ENCODE measurements around the gene KLK7.
"Not testable (repeated sequence)": the region's sequence is repeated elsewhere in the genome, so short reads cannot be mapped to it uniquely, and the experiment has no call there.

The KLK7 gene

DNA sequence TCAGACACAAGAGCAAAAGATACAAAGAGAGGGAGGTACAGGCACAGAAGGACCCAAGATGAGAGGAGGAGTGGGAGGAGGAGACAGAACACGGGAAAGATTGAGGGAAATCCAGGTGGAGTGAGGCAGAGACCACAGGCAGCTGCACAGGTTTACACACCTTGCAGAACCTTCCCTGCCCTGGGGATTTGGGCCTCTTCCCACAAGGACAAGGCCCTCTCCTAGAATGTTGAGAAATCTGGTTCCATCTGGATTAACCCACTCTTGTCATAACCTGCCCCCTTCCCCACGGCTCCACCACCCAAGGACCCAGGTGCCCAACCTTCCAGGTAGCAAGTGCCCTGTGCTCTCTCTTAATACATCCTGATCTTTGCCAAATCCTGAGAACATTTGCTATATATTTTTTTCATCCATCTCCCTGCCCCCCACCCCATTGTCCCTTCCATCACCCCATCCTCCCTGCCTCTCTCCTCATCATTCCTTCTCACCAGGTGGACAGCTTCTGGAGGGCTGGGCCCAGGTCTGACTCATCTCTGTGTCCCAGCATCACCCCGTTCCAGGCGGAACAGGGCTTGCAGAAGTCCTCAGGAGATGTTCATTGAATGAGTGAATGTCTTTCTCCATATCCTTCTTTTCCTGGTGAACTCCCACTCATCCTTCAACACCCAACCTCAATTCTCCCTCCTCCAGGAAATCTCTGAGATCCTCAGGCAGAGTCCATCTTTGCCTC is 26.5 kb upstream of the KLK7 start:
- no peak for DNase-seq (ENCODE audit: low spot score)

DNA sequence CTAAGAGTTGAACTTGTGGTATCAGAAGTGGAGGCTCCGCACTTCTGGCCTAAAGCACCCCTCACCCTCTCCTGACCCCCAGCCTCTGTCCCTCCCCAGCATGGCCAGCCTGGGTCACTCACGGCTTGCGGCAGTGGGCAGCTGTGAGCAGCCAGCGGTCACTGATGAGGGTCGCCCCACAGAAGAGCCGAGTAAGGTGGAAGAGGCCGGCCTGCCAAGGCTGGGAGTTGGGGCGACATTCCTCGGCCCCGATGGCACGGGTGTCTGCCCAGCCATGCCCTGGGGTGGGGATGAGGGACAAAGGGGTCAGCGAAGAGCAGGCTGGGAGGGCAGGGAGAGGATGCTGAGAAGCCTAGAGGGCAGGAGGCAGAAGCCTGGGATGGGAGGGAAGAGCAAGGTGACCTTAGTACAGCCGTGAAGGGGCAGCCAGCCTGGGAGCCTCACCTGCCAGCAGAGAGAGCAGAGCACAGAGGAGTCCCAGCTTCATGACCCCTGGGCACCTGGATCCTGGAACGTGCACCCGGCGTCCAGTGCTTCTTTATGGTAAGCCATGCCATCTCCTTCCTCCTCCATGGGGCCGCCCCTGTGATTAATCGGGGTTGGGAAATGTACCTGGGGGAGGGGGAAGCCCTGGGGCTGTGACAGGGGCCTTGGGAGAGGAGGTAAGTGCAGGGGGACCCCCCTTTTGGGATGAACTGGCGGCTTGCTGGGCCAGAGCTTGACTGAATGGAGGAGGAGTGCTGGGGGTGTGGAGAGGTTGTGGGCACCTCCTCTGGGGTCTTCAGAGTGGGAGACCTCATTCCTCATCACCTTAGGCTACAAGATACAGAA is 25.6 kb upstream of the KLK7 start:
- no peak for DNase-seq (ENCODE audit: low spot score)

- no peak for DNase-seq (ENCODE audit: low spot score)
Observed at GRCh38 chr19:51007488-51007887, 23.8 kb upstream of the KLK7 start.

- no peak for DNase-seq (ENCODE audit: low spot score)
Observed at GRCh38 chr19:51006406-51006805, 22.7 kb upstream of the KLK7 start.

DNA sequence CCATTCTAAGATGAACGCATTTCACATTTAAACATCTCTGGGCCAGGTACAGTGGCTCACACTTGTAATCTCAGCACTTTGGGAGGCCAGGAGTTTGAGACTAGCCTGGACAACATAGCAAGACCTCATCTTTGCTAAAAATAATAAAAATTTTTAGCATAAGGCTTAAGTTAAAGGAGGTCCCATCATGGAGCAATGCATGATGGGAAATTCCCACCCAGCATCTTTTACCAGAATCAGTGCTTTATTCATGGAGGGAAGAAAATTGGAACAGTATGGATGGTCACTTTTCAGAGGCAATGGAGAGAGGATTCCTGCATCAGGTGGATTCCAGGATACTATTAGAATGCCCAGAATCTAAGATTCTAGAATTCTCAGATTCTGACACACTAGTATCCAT is 21.5 kb upstream of the KLK7 start:
- no peak for DNase-seq (ENCODE audit: low spot score)

- no peak for DNase-seq (ENCODE audit: low spot score)
Observed at GRCh38 chr19:51003316-51003715, 19.6 kb upstream of the KLK7 start.

- DNase-seq (ENCODE audit: low spot score): peak; percentile 94
Observed at GRCh38 chr19:51002542-51003311, 19.0 kb upstream of the KLK7 start.

- no peak for DNase-seq (ENCODE audit: low spot score)
Observed at GRCh38 chr19:51002089-51002532, 18.4 kb upstream of the KLK7 start.

DNA sequence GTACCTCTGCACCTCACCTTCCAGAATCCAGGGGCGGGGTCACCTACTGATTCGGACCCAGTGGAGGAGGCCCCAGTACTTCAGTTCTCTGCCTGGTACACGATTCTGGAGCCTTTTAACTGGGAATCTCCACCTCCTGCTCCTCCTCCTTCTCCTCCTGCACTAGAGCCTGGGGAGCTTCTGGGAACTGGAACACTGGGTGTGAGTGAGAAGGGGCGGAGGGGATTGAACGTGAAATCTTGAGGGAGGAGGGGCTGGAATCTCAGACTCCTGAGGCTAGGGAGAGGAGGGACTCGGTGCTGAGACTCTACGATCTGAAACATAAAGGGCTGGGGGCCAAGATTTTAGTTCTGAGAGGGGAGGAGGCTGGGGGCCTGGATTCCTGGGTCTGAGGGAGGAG is 17.8 kb upstream of the KLK7 start, which contains the start of gene KLK8:
TSS of gene KLK8 (minus strand) at position 90 of the 400 bp plus-strand sequence. CDS start 437 bp downstream, outside the sequence.
- no peak for DNase-seq (ENCODE audit: low spot score)

GRCh38 chr19:51000981-51001380 is 17.3 kb upstream of the KLK7 start:
- no peak for DNase-seq (ENCODE audit: low spot score)

- DNase-seq (ENCODE audit: low spot score): no peak
Observed at GRCh38 chr19:51000426-51000825, 16.7 kb upstream of the KLK7 start.

DNA sequence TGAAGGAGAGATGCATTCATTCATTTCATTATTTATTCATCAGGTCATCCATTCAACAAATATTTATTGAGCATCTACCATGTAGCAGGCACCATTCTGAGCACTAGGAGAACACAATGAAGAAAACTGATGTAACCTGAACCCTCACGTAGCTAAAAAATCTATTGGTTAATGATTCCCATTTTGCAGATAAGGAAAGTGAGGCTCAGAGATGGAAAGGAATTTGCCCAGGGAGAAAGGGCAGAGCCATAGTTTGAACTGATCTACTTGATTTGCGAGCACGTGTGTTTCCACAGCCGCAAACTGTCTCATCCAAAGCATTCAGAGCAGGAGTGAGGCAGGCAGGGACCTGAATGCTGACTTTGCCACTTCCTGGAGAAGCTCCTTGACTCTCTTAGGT is 15.0 kb upstream of the KLK7 start:
- no peak for DNase-seq (ENCODE audit: low spot score)

GRCh38 chr19:50998061-50998460 is 14.3 kb upstream of the KLK7 start:
- DNase-seq (ENCODE audit: low spot score): no peak

DNA sequence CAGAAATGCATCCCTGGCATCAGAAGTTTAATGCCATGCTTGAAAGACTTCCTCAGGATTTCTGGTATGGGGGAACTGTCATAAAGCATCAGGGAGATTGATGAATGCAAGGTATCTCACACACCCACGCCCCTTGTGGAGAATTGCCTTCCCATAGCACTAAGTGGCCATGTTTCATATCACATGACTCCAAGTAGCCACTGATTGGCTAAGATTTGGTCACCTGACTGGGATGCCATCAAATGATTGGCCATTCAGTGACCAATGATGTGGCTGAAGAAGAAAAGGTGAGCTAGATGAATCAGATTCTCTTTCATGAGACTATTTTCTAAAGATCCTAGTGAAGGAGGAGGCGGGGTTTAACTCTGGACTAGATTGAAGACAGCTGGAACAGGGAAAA is 10.4 kb upstream of the KLK7 start:
- DNase-seq (ENCODE audit: low spot score): peak; percentile 60

- DNase-seq (ENCODE audit: low spot score): no peak
Observed at GRCh38 chr19:50992666-50993035, 8.9 kb upstream of the KLK7 start.

GRCh38 chr19:50984416-50984815 is 699 bp upstream of the KLK7 start:
- not testable (repeated sequence) for DNase-seq (ENCODE audit: low spot score)

DNA sequence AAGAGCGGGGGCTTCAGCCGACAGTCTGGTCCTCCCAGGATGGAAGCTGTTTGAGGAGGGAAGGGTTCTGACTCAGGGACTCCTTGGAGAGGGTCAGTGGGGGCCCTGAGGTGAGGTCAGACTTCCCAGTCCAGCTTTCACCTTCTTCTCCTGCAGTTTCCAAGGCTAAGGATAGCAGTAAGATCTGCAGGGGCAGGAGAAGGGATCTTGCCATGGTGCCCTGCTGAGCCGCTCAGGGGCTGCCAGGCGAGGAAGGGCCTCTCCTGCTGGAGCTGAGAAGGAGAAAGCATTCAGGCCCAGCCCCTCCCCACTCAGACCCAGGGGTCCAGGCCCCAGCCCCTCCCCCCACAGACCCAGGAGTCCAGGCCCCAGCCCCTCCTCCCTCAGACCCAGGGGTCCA is 1.5 kb downstream of the KLK7 start:
- no peak for DNase-seq (ENCODE audit: low spot score)

- no peak for DNase-seq (ENCODE audit: low spot score)
Observed at GRCh38 chr19:50981587-50982146, 2.0 kb downstream of the KLK7 start.

DNA sequence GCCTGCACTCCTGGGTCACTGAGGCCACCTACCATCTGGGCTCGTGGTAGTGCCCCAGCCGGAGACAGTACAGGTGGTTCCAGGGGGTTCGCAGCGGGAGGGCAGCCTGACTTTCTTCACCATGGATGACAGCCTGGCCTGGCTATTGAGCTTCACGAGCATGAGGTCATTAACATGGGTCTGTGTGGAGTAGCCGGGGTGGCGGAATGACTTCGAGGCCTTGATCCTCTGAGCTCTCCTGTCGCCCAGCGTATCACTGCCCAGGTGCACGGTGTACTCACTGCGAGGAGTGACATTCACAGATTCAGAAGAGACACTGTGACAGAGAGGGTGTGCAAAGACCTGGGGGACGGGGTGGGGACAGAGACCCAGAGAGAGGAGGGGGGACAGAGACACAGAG is 3.5 kb downstream of the KLK7 start:
- no peak for DNase-seq (ENCODE audit: low spot score)

- DNase-seq (ENCODE audit: low spot score): no peak
Observed at GRCh38 chr19:50979758-50980157, 4.0 kb downstream of the KLK7 start.

DNA sequence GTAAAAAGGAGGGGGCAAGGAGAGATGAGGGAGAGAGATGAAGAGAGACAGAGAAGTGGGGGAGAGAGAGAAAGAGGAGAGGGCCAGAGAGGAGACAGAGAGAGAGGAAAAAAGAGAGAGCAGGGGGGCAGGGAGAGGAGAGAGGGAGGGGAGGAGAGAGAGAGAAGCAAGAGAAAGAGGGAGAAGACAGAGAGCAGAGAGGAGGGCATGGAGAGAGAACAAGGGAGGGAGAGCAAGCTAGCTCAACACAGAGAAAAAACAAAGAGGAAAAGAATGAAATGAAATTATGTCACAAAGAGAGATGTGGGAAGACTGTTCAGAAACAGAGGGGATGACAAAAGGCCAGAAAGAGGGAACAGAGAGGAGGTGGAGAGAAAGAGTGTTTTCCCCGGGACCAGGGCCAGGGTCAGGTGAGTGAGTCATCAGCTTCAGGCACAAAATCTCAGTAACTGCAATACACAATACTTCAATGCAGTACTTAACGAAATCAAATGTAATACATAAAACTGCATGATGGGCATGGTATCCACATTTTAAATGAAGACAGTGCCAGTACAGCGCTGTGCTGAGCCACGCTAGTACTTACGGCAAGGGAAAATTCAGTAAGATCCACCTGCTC is 4.8 kb downstream of the KLK7 start:
- DNase-seq (ENCODE audit: low spot score): peak; percentile 63

- peak; percentile 90 for DNase-seq (ENCODE audit: low spot score)
Observed at GRCh38 chr19:50977626-50978025, 6.1 kb downstream of the KLK7 start.

All from SW480 (cell line).